Ishikawa (cell line): ENCODE measurements around the gene ADAMTS13.

Experiments used
- CEBPB ChIP-seq: IDR thresholded peaks from 2 replicates; pipeline ENCODE4 v1.6.1; 2012
- CREB1 ChIP-seq: IDR thresholded peaks from 2 replicates; pipeline ENCODE4 v1.6.1; 2012; ENCODE audit warnings: low read depth
- EP300 ChIP-seq: IDR thresholded peaks from 2 replicates; pipeline ENCODE4 v1.6.1; 2012; ENCODE audit warnings: borderline replicate concordance

DNA sequence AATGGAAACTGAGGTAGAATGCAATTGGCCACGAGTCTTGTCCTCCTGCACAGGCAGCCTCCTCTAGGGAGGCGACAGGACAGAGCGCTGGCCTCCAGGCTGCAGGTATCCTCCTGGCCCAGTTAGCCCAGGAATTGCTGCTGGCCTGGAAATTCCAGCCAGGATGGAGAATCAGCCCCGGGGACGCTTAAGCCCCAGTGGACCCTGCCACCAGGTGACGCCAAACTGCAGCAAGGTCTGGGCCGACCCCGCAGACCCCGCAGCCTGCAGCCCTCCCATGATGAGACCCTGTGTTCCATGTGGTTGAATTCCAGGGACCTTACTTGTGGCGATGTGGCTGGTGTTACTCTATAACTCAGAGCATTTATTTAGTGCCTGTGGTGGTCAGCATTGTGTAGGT is 44.9 kb downstream of the ADAMTS13 start:
- TF ChIP-seq CEBPB = no peak
- no peak for TF ChIP-seq CREB1
- no peak for TF ChIP-seq EP300
